GM12864 (cell line): Measurements from ENCODE around the gene NFIA.

Source experiments
- DNase-seq: peaks from one replicate; pipeline ENCODE4 v3.0.0-alpha.2; 2011; ENCODE audit warnings: low read depth
- H3K4me3 ChIP-seq: 2 replicates; pipeline ENCODE4 v1.5.1; 2011; ENCODE audit warnings: mild to moderate bottlenecking, low read depth, low read length, control low read depth
- TF ChIP-seq, protein P1 (sequence below): IDR thresholded peaks from 2 replicates; pipeline ENCODE4 v1.5.1; 2011; ENCODE audit warnings: low read depth, mild to moderate bottlenecking, moderate library complexity, low read length, control low read depth, inconsistent platforms; ENCODE audit errors: missing control alignments

The NFIA gene

GRCh38 chr1:61184714-61185106 is 102.3 kb downstream of the NFIA start:
- TF ChIP-seq, protein P1, sequence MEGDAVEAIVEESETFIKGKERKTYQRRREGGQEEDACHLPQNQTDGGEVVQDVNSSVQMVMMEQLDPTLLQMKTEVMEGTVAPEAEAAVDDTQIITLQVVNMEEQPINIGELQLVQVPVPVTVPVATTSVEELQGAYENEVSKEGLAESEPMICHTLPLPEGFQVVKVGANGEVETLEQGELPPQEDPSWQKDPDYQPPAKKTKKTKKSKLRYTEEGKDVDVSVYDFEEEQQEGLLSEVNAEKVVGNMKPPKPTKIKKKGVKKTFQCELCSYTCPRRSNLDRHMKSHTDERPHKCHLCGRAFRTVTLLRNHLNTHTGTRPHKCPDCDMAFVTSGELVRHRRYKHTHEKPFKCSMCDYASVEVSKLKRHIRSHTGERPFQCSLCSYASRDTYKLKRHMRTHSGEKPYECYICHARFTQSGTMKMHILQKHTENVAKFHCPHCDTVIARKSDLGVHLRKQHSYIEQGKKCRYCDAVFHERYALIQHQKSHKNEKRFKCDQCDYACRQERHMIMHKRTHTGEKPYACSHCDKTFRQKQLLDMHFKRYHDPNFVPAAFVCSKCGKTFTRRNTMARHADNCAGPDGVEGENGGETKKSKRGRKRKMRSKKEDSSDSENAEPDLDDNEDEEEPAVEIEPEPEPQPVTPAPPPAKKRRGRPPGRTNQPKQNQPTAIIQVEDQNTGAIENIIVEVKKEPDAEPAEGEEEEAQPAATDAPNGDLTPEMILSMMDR: no peak
- DNase-seq: no peak
- no peak overlapping the region for H3K4me3 ChIP-seq

- no peak overlapping the region for H3K4me3 ChIP-seq
- DNase-seq: no peak
- TF ChIP-seq, protein P1: no peak
These were observed 104.4 kb downstream of the NFIA start for GRCh38 chr1:61186753-61187152.

GRCh38 chr1:61187352-61188086 is 105.2 kb downstream of the NFIA start:
- TF ChIP-seq, protein P1: no peak
- no peak overlapping the region for H3K4me3 ChIP-seq

DNA sequence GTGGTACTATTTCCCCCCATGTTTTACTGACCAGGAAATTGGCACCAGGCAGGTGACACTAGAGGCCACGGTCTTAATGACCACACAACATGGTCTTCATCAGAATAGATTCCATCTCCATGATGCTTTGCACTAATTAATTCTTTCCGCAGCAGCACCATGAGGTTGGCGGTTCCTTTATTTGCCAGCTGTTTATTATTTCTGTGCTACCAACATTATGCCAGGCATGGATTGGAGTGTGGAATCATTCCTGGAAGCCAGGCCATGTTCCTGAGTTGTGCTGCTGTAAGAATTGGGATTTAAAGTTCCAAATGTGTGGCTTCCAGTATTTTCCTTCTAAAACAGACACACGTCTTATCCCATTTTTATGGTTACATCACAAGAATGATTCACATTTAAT is 107.8 kb downstream of the NFIA start:
- no peak overlapping the region for H3K4me3 ChIP-seq
- DNase-seq: no peak

More at GRCh38 chr1:61187352-61188086, 105.2 kb downstream of the NFIA start:
- no peak for DNase-seq

GRCh38 chr1:61190618-61191432 is 108.5 kb downstream of the NFIA start:
- DNase-seq: no peak
- no peak overlapping the region for H3K4me3 ChIP-seq
- TF ChIP-seq, protein P1: no peak

More for the DNA sequence above, 107.8 kb downstream of the NFIA start:
- TF ChIP-seq, protein P1: no peak

GRCh38 chr1:61191433-61191720 is 109.0 kb downstream of the NFIA start:
- no peak overlapping the region for H3K4me3 ChIP-seq
- TF ChIP-seq, protein P1: no peak
- DNase-seq: no peak
